Osteocyte (in vitro differentiated cells): ENCODE data around the gene CGNL1. TPM values are rescaled to one million over a fixed set of nuclear protein-coding genes. Genes with fewer than 3 reads are reported as not detected.

Source experiments
- DNase-seq: peaks from one replicate; pipeline ENCODE4 v3.0.0; 2021; ENCODE audit warnings: mixed read lengths; ENCODE audit not compliant: unreplicated experiment; ENCODE audit errors: extremely low spot score
- H3K27ac Mint-ChIP-seq: one replicate; pipeline ENCODE4 v1.8.0; 2021; ENCODE audit warnings: mild to moderate bottlenecking, mixed read lengths; ENCODE audit not compliant: unreplicated experiment
- H3K27me3 Mint-ChIP-seq: one replicate; pipeline ENCODE4 v1.8.0; 2021; ENCODE audit warnings: mixed read lengths; ENCODE audit not compliant: unreplicated experiment
- H3K36me3 Mint-ChIP-seq: one replicate; pipeline ENCODE4 v1.8.0; 2021; ENCODE audit warnings: mixed read lengths; ENCODE audit not compliant: unreplicated experiment
- H3K4me1 Mint-ChIP-seq: one replicate; pipeline ENCODE4 v1.8.0; 2021; ENCODE audit warnings: mixed read lengths; ENCODE audit not compliant: unreplicated experiment
- H3K4me3 Mint-ChIP-seq: one replicate; pipeline ENCODE4 v1.8.0; 2021; ENCODE audit warnings: mild to moderate bottlenecking, moderate library complexity, mixed read lengths; ENCODE audit not compliant: unreplicated experiment
- H3K9me3 Mint-ChIP-seq: one replicate; pipeline ENCODE4 v1.8.0; 2021; ENCODE audit warnings: mixed read lengths; ENCODE audit not compliant: unreplicated experiment
- total RNA-seq: library from RNA; stranded (reverse); gene quantifications from 2 replicates; pipeline ENCODE4 v1.2.1, GENCODE V29; 2021
- TF ChIP-seq, protein P1 (sequence below): fragments of 200-600 bp; sonication (generic); IDR thresholded peaks from 2 replicates; pipeline ENCODE4 v1.5.0; 2021; ENCODE audit warnings: antibody characterized with exemption, mild to moderate bottlenecking, moderate library complexity

The CGNL1 gene
- total RNA-seq, 1 donor from 2014 or later = 6.2 TPM

DNA sequence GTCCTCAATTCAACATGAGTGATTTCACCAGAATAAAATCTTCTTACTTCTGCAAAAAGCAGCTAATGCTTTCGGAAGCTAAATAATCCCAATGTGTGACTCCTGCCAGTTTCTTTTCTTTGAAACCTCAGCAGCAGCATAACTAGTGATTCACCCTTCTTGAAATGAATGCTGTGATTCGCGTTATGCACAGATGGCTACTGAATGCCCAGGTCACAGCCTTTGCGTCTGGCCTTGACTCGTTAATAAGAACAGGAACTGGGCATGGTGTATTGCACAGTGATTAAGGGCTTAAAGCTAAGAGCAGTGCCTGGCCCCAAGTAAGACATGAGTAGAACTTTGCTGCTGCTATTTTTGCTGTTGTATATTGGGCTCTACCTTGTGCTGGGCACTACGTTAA lies 19.0 kb downstream of the CGNL1 start:
- TF ChIP-seq, protein P1, sequence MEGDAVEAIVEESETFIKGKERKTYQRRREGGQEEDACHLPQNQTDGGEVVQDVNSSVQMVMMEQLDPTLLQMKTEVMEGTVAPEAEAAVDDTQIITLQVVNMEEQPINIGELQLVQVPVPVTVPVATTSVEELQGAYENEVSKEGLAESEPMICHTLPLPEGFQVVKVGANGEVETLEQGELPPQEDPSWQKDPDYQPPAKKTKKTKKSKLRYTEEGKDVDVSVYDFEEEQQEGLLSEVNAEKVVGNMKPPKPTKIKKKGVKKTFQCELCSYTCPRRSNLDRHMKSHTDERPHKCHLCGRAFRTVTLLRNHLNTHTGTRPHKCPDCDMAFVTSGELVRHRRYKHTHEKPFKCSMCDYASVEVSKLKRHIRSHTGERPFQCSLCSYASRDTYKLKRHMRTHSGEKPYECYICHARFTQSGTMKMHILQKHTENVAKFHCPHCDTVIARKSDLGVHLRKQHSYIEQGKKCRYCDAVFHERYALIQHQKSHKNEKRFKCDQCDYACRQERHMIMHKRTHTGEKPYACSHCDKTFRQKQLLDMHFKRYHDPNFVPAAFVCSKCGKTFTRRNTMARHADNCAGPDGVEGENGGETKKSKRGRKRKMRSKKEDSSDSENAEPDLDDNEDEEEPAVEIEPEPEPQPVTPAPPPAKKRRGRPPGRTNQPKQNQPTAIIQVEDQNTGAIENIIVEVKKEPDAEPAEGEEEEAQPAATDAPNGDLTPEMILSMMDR = no peak
- no peak overlapping the region for H3K27ac Mint-ChIP-seq
- no peak for DNase-seq
- no peak overlapping the region for H3K4me3 Mint-ChIP-seq
- no peaks in the 10 kb centered on the region for H3K36me3 Mint-ChIP-seq
- peaks cover 10% of the 10 kb centered on the region for H3K27me3 Mint-ChIP-seq
- H3K4me1 Mint-ChIP-seq = peaks cover 6% of the 10 kb centered on the region
- H3K9me3 Mint-ChIP-seq = no peaks in the 10 kb centered on the region

DNA sequence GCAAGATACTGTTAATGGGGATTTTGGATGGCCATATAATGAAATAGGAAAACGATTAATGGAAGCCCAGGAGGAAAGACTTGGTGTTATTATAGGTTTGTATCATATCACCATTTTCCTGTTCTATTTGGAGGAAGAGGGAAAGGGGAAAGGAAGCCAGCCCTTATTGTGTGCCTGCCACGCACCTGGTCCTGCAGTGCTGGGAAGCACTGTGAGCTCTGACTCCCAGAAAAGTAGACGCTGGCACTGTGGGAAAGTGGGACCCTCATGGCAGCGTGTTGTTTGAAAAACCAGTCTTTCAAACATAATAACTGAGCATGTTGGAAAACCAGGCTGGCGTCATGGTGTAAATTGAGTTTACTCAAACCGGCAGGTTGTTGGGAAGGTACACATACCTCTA lies 22.0 kb downstream of the CGNL1 start:
- TF ChIP-seq, protein P1 = no peak
- no peak overlapping the region for H3K4me3 Mint-ChIP-seq
- H3K4me1 Mint-ChIP-seq = peaks cover 15% of the 10 kb centered on the region
- no peak overlapping the region for H3K27ac Mint-ChIP-seq
- H3K27me3 Mint-ChIP-seq = peaks cover 19% of the 10 kb centered on the region
- DNase-seq = no peak
- H3K36me3 Mint-ChIP-seq = no peaks in the 10 kb centered on the region
- no peaks in the 10 kb centered on the region for H3K9me3 Mint-ChIP-seq

DNA sequence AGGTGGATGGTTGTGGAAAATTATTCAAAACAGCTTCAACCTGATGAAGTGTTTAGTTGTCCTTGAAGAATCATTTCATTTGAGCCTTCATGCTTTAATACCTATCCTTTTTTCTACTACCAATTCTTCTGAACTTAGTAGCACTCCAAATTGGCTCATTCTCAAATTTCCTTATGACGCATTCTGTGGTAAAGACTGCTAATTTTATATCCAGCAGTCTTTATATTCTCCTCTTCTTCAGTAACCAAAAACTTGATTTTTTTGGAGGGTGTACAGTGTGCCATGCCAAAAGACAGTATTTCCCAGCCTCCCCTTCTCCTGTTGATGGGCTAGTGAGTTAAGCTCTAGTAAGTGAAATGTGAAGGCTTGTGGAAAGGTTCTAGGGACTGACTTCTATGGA lies 25.2 kb downstream of the CGNL1 start:
- DNase-seq = no peak
- TF ChIP-seq, protein P1 = no peak
- Mint-ChIP-seq H3K4me3 (no peak overlapping the region), H3K9me3 (no peaks in the 10 kb centered on the region), H3K4me1 (peaks cover 29% of the 10 kb centered on the region), H3K36me3 (no peaks in the 10 kb centered on the region), H3K27me3 (peaks cover 27% of the 10 kb centered on the region), H3K27ac (no peak overlapping the region)

DNA sequence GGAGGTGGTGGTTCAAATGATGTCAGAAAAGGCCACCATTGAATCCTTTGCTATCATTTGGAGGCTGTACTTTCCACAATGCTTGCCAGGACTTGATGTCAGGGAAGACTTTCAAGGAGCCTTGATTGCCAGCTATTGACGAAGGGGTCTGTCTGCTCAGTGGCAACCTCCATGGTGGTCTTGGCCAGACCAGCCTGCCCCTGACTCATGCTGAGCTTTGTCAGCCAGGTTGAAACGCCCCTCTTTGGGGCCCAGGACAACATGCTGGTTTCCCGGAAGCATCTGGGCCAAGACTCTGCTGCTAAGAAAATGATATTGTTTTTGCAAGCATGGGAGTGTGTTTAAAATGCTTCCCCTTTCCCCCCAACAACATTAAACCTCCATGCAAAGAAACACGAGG lies 26.7 kb downstream of the CGNL1 start:
- H3K4me3 Mint-ChIP-seq = no peak overlapping the region
- H3K9me3 Mint-ChIP-seq = no peaks in the 10 kb centered on the region
- H3K4me1 Mint-ChIP-seq = peaks cover 29% of the 10 kb centered on the region
- H3K27ac Mint-ChIP-seq = peak overlapping the region; percentile 48
- no peak for DNase-seq
- no peaks in the 10 kb centered on the region for H3K36me3 Mint-ChIP-seq
- TF ChIP-seq, protein P1 = no peak
- H3K27me3 Mint-ChIP-seq = peaks cover 24% of the 10 kb centered on the region

DNA sequence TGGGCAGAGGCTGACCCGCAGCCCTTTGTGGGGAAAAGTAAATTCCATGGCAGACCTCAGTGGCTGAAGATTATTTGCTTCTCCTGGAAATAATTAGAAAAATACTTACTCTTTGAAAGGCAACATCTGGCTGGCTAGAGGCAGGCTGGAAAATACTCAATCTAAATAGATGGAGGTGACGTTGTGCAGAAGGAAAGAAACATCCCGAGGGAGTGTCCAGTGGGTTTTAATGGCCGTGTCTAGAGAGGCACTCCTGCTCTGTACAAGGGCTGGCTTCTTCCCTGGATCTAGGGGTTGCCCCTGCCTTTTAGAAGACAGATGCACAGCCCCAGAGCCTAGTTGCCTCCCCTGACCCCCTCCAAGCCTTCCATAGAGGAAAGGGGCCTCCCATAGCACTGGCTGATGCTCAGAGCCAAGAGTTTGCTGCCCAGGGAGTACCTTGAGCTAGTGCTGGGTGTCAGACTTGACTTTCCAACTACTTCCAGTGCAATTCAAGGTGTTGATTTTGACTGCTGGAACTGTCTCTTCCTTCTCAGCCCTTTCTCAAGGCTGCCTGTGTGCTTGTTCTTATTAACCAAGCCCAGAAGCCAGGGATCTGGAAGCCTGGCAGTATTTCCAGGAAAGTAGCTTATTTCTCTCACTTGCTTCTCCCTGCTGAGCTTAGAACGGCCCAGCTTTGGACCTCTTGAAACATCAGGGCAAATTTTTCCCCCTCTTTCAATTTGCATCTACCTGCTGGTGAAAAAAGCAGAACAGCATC lies 27.4 kb downstream of the CGNL1 start:
- Mint-ChIP-seq H3K4me1 (peaks cover 29% of the 10 kb centered on the region), H3K27me3 (peaks cover 24% of the 10 kb centered on the region), H3K4me3 (no peak overlapping the region), H3K27ac (peak overlapping the region; percentile 48), H3K9me3 (no peaks in the 10 kb centered on the region), H3K36me3 (no peaks in the 10 kb centered on the region)
- TF ChIP-seq, protein P1 = no peak
- DNase-seq = no peak
